Right ventricle myocardium superior (tissue), 1 donor: Measurements from ENCODE around the gene TEX55. TPM values are rescaled to one million over a fixed set of nuclear protein-coding genes. Genes with fewer than 3 reads are reported as not detected.
"Not testable (repeated sequence)": the region's sequence is repeated elsewhere in the genome, so short reads cannot be mapped to it uniquely, and the experiment has no call there.

Experiments
- ATAC-seq: fragments of 200-7000 bp; cut with Tn5 transposase; one replicate; pipeline ENCODE4 v1.9.1; 2020; ENCODE audit warnings: mild to moderate bottlenecking; ENCODE audit not compliant: poor library complexity
- DNase-seq: peaks from one replicate; pipeline ENCODE4 v3.0.0-alpha.2; 2020
- intact Hi-C: fragments of 100-400 bp; cut with DNase I; formaldehyde crosslinking; loops from one replicate; pipeline ENCODE4 v1.11.2; 2022
- total RNA-seq: library from RNA; stranded (reverse); fragmentation: NEBNext Ultra II Directional; extraction: Animal tissue kit (Norgen Biotek cat#: 25700); gene quantifications from one replicate; pipeline ENCODE4 v1.2.1, GENCODE V29; 2021
- donor health status: DM: no; HTN: yes; CAD: no; lungs with severe emphysema.

TEX55 gene
- total RNA-seq, 1 donor from 2014 or later: not detected

DNA sequence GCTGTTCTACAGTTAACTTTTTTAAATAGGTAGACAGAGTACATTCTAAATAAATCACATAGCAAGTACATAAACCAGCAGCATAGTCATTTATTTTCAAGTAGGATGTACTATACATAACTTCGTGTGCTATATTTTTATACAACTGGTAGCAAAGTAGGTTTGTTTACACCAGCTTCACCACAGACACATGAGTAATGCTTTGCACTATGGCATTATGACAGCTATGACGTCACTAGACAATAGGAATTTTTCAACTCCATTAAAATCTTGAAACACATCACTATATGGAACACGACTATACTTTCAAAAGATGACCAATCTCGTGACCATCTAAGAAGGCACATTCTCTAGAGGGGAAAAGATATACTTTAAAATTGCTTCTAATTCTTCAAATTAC is 3.5 kb downstream of the TEX55 start:
- ATAC-seq (no peak), DNase-seq (no peak)
- intact Hi-C loops: no loop called here

DNA sequence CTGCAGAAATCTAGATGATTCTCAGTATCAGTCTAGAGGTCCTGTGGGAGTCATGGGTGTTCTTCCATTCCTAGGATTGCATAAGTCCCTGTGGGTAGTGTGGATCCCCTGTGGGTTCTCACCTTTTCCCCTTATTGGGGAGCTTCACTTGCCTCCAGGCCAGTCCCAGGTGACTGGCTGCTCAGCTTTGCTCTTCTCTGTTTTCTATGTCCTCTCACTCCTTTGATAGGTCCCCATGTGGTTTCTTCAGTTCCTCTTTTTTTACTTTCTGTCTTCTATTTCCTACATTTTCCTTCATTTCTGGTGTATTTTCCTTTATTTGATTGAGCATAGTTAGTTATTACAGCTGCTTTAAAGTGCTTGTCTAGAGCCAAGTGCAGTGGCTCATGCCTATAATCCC is 10.9 kb downstream of the TEX55 start:
- DNase-seq (no peak), ATAC-seq (no peak)
- intact Hi-C loops: no loop called here

DNA sequence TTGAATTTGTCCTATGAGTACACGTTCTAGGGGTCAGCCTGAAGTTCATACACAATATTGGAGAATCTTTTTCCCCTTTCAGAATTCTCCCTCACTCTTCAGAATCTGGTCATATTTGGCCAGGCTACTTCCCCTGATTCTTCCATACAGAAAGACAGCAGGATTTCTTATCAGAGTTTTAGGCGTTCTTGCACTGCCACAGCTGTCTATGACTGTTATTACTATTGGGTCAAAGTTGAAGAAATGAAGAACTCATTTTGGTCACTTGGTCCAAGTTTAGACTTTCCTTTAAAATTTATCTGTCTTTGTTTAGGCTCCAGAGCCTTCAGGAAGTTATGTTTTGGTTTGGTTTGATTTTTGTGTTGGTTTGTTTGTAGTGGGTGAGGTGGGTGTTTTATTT is 12.0 kb downstream of the TEX55 start:
- ATAC-seq (no peak), DNase-seq (no peak)
- intact Hi-C loops: no loop called here

DNA sequence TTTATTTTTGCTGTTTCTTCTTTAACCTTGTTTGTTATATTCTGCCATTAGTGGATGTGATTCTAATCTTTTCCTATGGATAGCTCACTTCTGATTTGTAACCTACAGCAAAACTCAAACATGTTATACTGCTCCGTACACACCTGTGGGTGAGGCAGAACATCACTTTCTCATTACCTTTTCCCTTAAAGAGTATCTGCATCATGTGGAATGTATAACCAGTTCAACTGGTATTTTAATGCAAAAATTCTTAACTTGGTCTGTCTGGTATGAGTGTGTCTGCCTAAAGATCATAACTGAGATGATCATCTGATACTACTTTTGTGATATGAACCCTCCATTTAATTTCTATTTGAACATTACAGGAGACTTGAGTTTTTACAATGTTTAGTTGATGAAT is 14.4 kb downstream of the TEX55 start:
- DNase-seq: no peak
- no peak for ATAC-seq
- intact Hi-C loops: no loop called here

DNA sequence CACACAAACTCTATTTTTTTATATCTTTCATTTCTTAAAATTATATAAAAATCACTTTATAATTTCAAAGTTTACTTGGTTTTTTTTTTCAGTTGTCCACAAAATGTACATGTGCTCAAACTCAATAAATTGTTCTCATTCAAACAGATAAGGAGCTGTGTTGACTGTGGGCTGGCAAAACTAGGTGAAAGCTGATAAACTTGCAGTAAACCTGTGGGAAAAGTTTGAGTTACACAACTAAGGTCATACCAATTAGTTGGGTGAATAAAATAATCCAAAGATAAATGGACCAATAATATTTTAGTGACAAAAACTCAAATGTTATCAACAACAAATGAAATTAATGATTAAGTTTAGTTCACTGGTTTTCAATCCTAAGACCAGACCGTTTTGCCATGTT is 14.8 kb downstream of the TEX55 start:
- intact Hi-C loops: no loop called here
- no peak for DNase-seq
- ATAC-seq: no peak

DNA sequence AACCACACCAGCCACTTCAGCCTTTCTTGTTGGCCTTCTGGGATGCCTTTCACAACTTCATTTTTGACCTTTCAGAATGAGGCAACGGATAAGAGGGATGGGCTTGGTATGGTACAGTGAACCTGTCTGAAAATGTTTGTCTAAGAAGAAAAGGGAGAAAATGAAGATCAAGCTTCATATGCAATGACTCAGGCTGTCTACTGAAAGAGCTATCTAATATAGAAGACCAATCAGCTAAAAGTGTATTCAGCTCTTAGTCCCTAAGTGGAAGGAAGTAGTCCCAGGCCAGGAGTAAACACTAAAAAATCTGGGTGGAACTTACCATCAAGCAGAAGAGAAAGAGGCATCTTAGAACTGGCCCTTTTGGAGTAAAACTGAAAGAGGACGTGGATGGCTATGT is 15.3 kb downstream of the TEX55 start:
- DNase-seq (no peak), ATAC-seq (no peak)
- intact Hi-C loops: no loop called here

DNA sequence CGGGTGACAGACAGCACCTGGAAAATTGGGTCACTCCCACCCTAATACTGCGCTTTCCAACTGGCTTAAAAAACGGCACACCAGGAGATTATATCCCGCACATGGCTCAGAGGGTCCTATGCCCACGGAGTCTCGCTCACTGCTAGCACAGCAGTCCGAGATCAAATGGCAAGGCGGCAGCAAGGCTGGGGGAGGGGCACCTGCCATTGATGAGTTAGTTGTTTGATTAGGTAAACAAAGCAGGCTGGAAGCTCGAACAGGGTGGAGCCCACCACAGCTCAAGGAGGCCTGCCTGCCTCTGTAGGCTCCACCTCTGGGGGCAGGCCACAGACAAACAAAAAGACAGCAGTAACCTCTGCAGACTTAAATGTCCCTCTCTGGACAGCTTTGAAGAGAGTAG is 18.8 kb downstream of the TEX55 start:
- ATAC-seq, DNase-seq, intact Hi-C loops: not testable (repeated sequence)

DNA sequence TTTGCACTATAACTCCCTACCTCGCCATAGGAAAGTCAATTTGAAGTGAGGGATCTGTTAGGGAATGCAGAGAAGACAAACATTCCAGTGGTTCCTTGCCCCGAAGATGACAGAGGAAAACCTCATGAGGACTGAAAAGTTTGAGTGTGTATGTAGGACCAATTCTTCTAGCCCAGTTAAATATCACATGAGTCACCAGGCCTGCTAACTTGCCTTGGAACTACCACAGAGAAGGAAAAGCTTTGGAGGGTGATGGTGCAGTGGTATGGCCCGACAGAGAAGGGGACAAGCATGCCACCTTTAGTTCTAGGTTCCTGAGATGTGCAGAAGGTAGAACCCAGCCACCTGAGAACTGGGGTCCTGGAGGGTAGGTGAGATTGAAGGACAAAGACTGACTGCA is 24.9 kb downstream of the TEX55 start:
- ATAC-seq (no peak), DNase-seq (no peak)
- intact Hi-C loops: no loop called here

DNA sequence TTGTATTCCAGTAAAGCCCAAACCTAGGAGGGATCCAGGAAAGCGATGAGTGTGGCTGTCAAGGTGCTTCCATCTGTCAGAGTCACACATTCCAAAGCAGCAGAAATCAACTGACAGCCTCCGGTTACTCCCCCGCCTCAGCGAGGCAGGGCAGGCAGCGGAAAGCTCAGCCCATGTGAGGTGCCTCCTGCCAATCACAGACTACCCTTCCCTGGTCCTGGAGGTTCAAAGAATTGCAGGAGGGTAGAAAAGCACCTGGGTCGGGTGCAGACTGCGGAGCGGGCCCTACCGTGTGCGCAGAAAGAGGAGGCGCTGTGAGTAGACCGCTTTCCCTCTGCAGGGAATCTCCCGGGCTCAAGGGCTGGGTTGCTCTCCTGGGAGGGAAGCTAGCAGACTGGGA is 27.4 kb downstream of the TEX55 start, which contains the start of gene UPK1B:
TSS of gene UPK1B (plus strand) at position 274 of the 400 bp plus-strand sequence. CDS start 13,144 bp downstream, outside the sequence.
- no peak for ATAC-seq
- intact Hi-C loops: no loop called here
- no peak for DNase-seq

DNA sequence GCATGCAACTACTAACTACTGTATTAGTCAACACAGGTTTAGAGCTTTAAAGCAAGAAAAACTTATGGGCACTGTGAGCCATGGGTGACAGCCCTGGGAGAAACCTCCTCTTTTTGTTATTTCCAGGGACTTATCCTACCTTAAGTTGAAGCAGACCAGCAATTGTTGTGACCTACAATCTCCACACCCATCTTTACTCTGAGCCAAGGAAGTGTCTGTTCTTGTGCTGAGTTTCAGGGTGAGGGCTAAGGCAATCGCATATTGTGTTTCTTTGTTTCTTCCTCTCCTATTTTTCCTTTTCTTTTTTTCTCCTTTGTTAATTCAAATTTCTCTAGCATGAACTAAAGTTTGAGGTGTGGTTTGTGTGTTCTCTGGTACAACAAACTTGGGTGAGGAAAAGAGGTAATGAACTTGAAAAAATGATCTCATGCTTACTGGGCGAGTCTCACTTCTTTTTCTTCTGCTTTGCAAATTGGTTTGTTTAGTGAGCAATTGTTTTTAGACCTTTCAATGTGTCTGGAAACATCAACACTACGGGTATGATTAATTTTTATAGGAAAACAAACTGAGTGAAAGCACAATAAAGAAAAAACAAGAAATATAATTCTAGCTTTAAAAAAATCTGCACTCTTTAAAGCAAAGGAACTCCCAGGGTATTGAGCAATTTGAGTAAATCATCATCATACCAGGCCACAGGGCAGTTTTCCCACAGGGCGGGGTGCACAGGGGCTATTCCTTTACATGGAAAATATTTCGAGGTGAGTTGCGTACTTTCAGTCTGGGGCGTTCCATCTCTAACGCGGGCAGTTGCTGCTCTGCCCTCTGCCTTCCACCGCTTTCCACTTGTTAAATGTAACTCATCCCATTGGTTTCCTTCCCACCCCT is 30.1 kb downstream of the TEX55 start:
- intact Hi-C loops: no loop called here
- no peak for DNase-seq
- no peak for ATAC-seq

DNA sequence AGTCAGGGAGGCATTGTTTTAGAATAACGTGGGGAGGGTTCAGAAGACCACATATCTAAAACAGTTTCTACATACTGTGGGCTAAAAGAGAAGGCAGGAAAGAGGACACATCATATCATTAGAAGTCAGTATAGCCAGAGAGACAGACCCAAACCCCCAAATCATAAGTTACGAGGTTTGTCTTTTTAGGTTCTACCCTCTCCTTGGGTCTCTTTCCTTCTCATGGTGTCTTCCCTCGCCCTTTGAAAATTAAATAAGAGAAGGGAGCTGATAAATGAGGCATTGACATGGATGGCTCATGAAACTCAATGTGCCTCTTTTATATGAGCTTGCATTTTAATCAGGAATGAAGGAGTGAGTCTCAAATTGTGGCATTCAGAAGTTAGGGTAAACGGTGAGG is 30.8 kb downstream of the TEX55 start:
- no peak for ATAC-seq
- DNase-seq: no peak
- intact Hi-C loops: no loop called here

DNA sequence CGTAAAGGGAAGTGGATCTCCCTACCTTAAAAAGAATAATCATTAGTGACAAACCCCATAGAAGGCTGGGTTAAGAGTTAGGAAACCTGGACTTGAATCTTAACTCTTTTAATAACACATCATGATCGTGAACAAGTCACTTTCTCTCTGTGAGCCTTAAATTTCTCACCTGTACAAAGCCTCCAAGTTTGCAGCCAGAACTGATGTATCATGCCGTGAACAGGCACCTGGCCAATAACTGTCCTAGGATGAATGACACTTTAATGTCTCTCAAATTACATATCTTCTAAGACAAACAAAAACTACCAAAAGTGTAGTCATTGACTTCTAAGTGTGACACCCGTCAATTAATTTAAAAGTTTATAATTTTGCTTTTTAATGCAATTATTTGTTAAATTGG is 31.4 kb downstream of the TEX55 start:
- no peak for DNase-seq
- intact Hi-C loops: no loop called here
- ATAC-seq: no peak

DNA sequence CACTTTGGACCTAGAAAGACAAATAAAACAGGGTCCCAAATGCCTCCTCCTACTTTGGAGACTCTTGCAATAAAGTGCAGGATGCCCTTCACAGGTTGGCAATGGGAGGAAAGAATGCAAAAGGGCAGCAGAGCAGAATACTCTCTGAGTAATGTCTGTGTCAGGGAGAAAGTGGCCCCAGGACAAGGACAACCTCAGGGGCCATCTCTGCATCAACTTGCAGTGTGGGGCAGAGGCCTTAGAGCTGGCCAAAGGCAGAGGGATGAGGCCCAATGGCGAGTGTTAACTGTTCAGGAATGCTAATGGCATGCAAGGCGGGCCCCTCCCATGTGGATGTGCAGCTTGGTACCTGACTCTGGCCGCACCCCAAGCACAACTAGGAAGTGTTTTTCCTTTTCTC is 35.8 kb downstream of the TEX55 start:
- ATAC-seq (no peak), DNase-seq (no peak)
- intact Hi-C loops: no loop called here

DNA sequence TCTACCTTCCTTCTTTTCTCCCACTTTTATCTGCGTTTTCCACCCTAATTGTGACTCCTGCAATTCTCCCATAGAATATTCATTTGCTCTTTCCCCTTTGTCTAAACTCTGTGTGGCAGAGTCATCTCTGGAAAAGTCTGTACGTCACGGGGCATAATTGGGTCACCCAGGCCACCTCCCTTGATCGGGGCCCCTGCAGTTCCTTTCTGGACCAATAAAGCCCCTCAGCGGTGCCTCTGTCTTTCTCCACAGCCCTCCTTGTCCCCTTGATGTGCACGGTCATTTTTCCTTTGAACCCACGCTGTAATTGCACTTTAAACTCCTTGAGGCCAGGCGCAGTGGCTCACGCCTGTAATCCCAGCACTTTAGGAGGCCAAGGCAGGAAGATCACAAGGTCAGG is 38.1 kb downstream of the TEX55 start:
- ATAC-seq (no peak), DNase-seq (no peak)
- intact Hi-C loops: no loop called here

DNA sequence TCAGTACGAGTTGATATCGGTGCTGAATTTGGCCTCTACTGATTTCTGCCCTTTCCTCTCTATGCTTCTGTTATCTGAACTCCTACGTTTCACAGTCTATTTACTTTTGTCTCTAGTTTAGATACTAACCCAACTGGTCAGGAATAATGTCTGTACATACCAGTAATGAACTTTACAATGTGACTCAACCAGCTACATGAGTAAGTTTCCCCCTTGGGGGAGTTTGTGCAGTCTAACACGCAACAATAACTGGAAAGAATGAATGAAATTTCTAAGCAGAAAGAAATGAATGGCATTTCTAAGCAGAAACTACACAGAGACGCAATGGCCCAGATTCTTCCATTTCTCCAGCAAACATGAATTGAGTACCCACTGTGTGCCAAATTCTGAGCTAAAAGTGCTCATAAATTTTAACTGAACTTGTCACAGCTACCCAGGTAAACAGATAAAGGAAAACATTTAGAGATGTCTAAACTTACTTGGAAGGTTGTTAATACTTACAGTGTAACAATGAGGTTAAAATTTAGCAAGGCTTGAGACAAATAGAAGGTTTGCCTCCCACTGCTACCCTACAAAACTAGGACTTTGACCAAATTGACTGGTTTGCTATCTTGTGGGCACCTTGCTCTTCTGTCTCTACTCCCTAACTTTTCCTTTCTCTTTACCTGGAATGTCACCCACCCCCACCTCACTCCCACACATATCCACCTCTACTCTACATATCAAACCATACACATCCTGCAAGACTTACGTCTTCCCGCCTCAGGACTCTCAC is 39.0 kb downstream of the TEX55 start:
- no peak for ATAC-seq
- no peak for DNase-seq

DNA sequence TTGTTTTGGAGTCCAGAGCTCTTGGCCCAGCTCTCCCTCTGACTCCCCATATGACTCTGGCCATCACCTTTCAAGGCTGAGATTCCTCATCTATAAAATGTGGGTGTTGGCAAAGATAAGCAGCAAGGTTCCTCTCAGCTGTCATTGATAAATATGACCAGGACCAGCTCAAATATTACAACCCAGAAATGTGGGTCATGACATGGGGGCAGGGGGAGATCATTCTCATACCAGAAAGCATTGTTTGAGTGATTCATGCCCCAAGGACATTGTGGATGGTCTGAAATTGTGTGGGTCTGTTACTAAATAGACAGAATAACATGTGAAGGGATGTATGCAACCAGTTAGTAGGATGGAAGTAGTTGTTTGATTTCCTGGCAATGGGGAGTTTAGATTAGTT is 41.3 kb downstream of the TEX55 start:
- DNase-seq (no peak), ATAC-seq (no peak)
- intact Hi-C loops: no loop called here

More for the DNA sequence above, 39.0 kb downstream of the TEX55 start:
- intact Hi-C loops: no loop called here

DNA sequence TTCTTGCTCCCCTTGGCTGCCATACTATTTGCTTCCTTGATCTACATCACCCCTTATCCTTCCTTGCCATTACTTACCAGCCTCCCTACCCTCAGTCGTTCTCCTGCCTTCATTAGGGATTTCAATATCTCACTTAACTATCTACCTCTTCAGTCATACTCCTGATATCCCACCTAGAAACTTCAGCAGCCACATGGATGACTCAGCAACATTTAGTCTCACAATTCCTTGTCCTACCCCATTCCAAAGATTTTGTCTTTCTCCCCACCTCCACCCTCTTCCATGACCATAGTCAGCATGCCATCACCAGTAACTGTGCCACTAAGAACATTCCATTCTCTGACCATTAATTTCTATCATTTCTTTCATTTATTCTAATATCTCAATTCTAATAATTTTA is 45.8 kb downstream of the TEX55 start:
- DNase-seq: no peak
- intact Hi-C loops: no loop called here
- ATAC-seq: no peak

DNA sequence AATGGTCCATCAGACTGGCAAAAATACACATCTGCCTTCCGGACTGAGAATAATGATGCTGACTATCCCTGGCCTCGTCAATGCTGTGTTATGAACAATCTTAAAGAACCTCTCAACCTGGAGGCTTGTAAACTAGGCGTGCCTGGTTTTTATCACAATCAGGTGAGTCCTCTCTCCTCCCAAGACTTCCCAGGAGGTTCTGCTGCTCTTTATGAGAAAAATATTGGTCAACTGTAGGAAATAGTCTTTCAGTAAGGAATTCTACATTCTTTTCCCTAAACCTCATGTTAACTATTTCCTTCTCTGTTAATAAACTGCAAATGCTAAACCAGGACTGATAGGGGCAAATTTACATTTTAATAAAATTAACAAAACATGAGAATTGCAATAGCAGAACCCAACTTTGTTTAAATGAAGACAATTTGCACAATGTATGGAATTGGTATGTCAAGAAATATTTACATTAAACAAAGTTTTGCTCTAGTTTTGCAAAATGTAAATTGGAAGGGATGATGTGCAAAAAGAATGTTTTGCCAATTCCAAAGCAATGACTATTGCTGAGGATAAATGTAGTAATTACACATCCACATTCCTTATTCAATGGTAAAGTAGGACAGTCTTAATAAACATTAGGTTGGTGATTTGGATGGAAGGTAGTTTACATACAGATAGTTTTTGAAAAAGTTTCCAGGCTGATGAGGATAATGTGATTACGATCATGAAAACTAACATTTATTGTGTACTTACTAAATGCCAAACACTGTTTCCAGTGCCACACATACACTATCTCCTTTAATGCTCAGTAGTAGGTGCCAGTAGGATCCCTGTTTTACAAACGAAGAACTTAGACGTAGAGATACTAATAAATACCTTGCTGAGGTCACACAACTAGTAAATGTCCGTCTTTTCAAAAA is 48.5 kb downstream of the TEX55 start:
- no peak for DNase-seq
- intact Hi-C loops: no loop called here
- no peak for ATAC-seq

DNA sequence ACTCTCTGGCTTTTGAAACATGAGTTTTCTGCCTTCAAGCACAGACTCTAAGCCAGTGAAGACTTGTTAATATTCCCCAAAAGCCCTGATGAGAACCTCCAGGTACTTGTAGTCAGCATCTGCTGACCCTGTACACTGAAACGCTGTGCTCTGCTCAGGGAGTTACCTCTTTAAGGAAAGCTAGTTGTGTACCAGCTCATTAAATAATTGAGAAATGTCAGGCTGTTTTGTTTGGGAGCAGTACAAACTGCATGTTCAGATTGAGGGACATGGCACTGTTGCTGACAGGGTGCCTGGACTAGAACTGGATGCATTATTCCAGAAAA is 49.1 kb downstream of the TEX55 start:
- DNase-seq (no peak), ATAC-seq (no peak)
- intact Hi-C loops: no loop called here
